Spleen (tissue), 11 donors: ENCODE measurements around the gene UST. TPM values are rescaled to one million over a fixed set of nuclear protein-coding genes. Genes with fewer than 3 reads are reported as not detected.

Source experiments
- DNase-seq: peaks from one replicate; pipeline ENCODE4 v3.0.0-alpha.2; 2020
- H3K27ac ChIP-seq, 8 donors: fragments of 200-600 bp; sonication (generic) in 7 of 8; 1 replicate in 4 of 8; 2 replicates in 4 of 8; pipeline versions ENCODE4 v1.5.0 to v1.8.0; 2016 to 2021; ENCODE audit warnings: inconsistent platforms in 4 of 8, mild to moderate bottlenecking in 4 of 8, moderate library complexity in 1 of 8
- H3K27me3 ChIP-seq, 7 donors: fragments of 200-600 bp; sonication (generic) in 6 of 7; replicated peaks in 1 of 7; 1 replicate in 4 of 7; 2 replicates in 3 of 7; pipeline versions ENCODE4 v1.5.0 to v1.8.0; 2016 to 2021; ENCODE audit warnings: inconsistent platforms in 3 of 7, mild to moderate bottlenecking in 1 of 7
- H3K36me3 ChIP-seq, 6 donors: fragments of 200-600 bp; sonication (generic) in 5 of 6; 1 replicate in 4 of 6; 2 replicates in 2 of 6; pipeline versions ENCODE4 v1.5.0 to v1.8.0; 2016 to 2021; ENCODE audit warnings: inconsistent platforms in 2 of 6
- H3K4me1 ChIP-seq, 6 donors: fragments of 200-600 bp; sonication (generic) in 5 of 6; 1 replicate in 3 of 6; 2 replicates in 3 of 6; pipeline versions ENCODE4 v1.5.0 to v1.8.0; 2016 to 2021; ENCODE audit warnings: inconsistent platforms in 3 of 6
- H3K4me3 ChIP-seq, 8 donors: fragments of 200-600 bp; sonication (generic) in 7 of 8; 1 replicate in 4 of 8; 2 replicates in 4 of 8; pipeline versions ENCODE4 v1.5.0 to v1.8.0; 2016 to 2021; ENCODE audit warnings: inconsistent platforms in 4 of 8, mild to moderate bottlenecking in 4 of 8, moderate library complexity in 2 of 8
- H3K9me3 ChIP-seq, 8 donors: fragments of 200-600 bp; sonication (generic) in 7 of 8; 1 replicate in 4 of 8; 2 replicates in 4 of 8; pipeline versions ENCODE4 v1.5.0 to v1.8.0; 2016 to 2021; ENCODE audit warnings: inconsistent platforms in 4 of 8
- CTCF ChIP-seq, 11 experiments: fragments of 200-600 bp in 7 of 11; fragments of 450-650 bp in 4 of 11; sonication (generic) in 4 of 11; IDR thresholded peaks in 8 of 11; conservative IDR thresholded peaks in 3 of 11; 1 replicate in 7 of 11; 2 replicates in 4 of 11; pipeline versions ENCODE4 v1.4.0 to v1.8.0; 2016 to 2021; ENCODE audit warnings: antibody characterized with exemption in 11 of 11, inconsistent platforms in 4 of 11, mild to moderate bottlenecking in 1 of 11
- POLR2A ChIP-seq, 3 donors: fragments of 450-650 bp; IDR thresholded peaks; one replicate each; pipeline ENCODE4 v1.5.1; 2017; ENCODE audit warnings: antibody characterized with exemption in 3 of 3, mild to moderate bottlenecking in 1 of 3
- POLR2AphosphoS5 ChIP-seq, 3 donors: sonication (generic); formaldehyde crosslinking; IDR thresholded peaks; one replicate each; pipeline ENCODE4 v1.5.1; 2017; ENCODE audit warnings: antibody characterized with exemption in 3 of 3
- WGBS, 5 donors: extraction: QIAGEN DNeasy Blood & Tissue Kit in 3 of 5; methylation state at CpG; one replicate each; pipeline versions ENCODE4 v1.1.5 to v1.1.7; 2013 to 2018; 5-methylcytosine and 5-hydroxymethylcytosine counted together
- intact Hi-C: fragments of 100-400 bp; cut with DNase I; formaldehyde crosslinking; loops from one replicate; pipeline ENCODE4 v1.15.0; 2023; ENCODE audit warnings: low total_unique reads
- polyA plus RNA-seq, 3 donors: library from polyadenylated mRNA; stranded (reverse); fragments of 200-250 nt; gene quantifications; one replicate each; pipeline ENCODE4 v1.2.1, GENCODE V29; 2013
- total RNA-seq, 7 donors: library from RNA; depleted of rRNA in 3 of 7; stranded (reverse); fragments of >200 nt in 3 of 7; fragmentation: NEBNext Ultra II Directional in 4 of 7; extraction: Animal tissue kit (Norgen Biotek cat#: 25700) in 4 of 7; gene quantifications; one replicate each; pipeline versions ENCODE4 v1.1.0 to v1.2.1, GENCODE V29; 2016 to 2021
- donor health status: healthy with polysubstance abuse.
- donor health status: DM: no; HTN: no; CAD: no; lungs with moderate emphysema.
- donor health status: DM: no; HTN: no; CAD: no.
- donor health status: Bipolar disorder and iron deficiency.
- donor health status: healthy.
- donor health status: DM: no; HTN: no; CAD: no.
- donor health status: DM: yes; HTN: yes; CAD: no.

The UST gene
- total and polyA plus RNA-seq, 10 donors = 6.4 to 26.8 (median 14.4) TPM

DNA sequence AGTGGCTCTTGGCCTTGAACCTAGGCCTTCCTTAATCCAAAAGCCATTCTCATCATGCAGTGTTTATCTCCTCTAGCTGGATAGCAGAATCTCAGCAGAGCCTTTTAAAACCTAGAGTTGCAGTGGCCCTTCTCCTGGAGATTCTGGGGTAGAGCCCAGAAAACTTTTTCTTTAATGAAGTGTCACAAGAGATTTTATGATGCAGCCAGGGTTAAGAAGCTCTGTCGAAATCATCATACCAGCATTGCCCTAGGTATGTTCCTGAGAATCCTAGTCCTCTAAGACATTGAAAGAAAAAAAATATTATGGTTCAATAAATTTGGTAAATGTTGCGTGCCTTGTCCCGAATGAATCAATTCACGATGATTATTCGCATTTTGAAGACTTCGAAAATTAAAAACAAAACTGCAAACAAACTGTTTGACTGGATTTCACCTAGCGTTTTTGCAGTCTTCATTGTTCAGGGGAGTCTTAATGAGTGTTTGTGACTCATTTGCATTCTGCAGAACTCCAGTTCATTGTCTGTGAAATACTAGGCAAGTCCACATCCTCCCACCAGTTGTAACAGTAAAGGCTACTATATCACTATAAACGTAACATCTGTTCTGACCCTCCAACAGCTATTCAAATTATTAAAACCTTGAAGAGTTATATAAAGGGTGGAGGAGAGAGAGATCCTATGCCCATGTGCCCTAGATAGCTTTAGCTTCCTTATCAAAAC, 198.6 kb downstream of the UST start:
- 65 to 88% (median 70%) methylated on average over 8 of the region's 8 CpGs for WGBS, 5 donors
- Histone ChIP-seq H3K4me1 (peaks cover 0 to 10% (median 6%) of the 10 kb centered on the region in 6 donors), H3K9me3 (no peaks in the 10 kb centered on the region), H3K4me3 (no peak overlapping the region), H3K27me3 (no peaks in the 10 kb centered on the region), H3K27ac (no peak overlapping the region), H3K36me3 (peaks cover 0 to 11% (median 0%) of the 10 kb centered on the region in 6 donors)
- intact Hi-C loops = loop anchor here (5.0 kb wide), 2 partner anchors 198 to 368 kb away; partner anchors contain the start of gene UST
- no peak for DNase-seq
- no peak for TF ChIP-seq CTCF (IDR thresholded peaks at IDR 0.05 in 8 of 11, conservative IDR thresholded peaks at IDR 0.05 in 3 of 11)

DNA sequence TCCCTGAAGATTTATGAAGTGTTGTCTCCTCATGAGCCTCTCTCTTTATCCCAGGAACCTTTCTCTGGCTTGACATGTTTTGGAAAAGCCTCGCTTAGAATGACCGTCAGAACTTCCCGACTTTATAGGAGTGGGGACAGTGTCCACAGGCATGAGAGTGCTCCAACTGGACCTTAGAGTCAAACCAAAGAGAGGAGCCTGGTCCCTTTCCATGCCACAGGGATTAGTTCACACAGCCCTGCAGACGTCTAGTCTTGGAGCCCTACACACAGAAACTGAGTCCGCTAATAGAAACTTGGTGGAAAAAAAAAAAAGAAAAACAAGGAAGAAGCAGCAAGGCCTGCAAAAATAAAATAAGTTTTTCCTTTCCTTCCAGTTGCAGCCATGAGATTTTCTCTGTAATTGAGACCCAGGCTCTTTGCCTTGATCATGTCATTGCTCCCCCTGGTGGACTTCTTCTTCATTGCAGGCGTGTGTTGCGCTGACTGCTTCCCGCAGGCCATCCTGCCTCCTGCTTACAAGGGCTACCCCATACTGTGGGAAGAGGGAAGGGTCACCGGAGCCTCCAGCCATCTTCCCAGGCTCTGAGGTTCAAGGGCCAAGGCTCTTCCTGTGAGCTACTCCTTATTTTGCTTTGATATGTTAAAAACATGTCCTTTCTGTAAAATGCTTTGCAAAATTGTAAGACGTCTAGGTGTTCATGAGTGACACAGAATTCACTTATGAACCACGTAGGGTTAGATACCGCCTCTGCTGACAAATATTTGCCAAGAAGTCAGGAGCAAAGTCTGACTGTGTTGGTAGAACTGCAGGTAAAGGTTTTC, 201.0 kb downstream of the UST start:
- Histone ChIP-seq H3K4me3 (no peak overlapping the region), H3K4me1 (peaks cover 0 to 14% (median 6%) of the 10 kb centered on the region in 6 donors), H3K36me3 (no peaks in the 10 kb centered on the region), H3K27ac (no peak overlapping the region), H3K9me3 (no peaks in the 10 kb centered on the region), H3K27me3 (no peaks in the 10 kb centered on the region)
- intact Hi-C loops = loop anchor here (5.0 kb wide), 2 partner anchors 201 to 371 kb away; partner anchors contain the start of gene UST
- no peak for TF ChIP-seq POLR2A (IDR thresholded peaks at IDR 0.05)
- peak; percentile 80 to 98 (median 92) for TF ChIP-seq CTCF (IDR thresholded peaks at IDR 0.05 in 8 of 11, conservative IDR thresholded peaks at IDR 0.05 in 3 of 11)
- 34 to 44% (median 43%) methylated on average over 12 of the region's 12 CpGs for WGBS, 5 donors
- peak; percentile 86 for DNase-seq

- 80 to 90% (median 86%) methylated on average over 6 of the region's 6 CpGs for WGBS, 5 donors
- DNase-seq = no peak
- Histone ChIP-seq H3K4me1 (peaks cover 0 to 14% (median 6%) of the 10 kb centered on the region in 6 donors), H3K27me3 (no peaks in the 10 kb centered on the region), H3K27ac (no peak overlapping the region), H3K36me3 (peaks cover 0 to 27% (median 0%) of the 10 kb centered on the region in 6 donors), H3K4me3 (no peak overlapping the region), H3K9me3 (peaks cover 0 to 4% (median 0%) of the 10 kb centered on the region in 8 donors)
- intact Hi-C loops = no loop called here
- TF ChIP-seq POLR2A (IDR thresholded peaks at IDR 0.05) (no peak), CTCF (IDR thresholded peaks at IDR 0.05 in 8 of 11, conservative IDR thresholded peaks at IDR 0.05 in 3 of 11) (no peak), POLR2AphosphoS5 (IDR thresholded peaks at IDR 0.05) (no peak)
Observed at GRCh38 chr6:148951662-148952061, 204.8 kb downstream of the UST start.
